WTC11 (cell line): ENCODE results near the gene GALM. TPM values are rescaled to one million over a fixed set of nuclear protein-coding genes. Genes with fewer than 3 reads are reported as not detected.

Source experiments
- ATAC-seq: fragments of 200-7000 bp; cut with Tn5 transposase; 2 replicates; pipeline ENCODE4 v1.10.0; 2021; ENCODE audit warnings: mild to moderate bottlenecking, moderate library complexity
- CTCF ChIA-PET: fragments of 300-600 bp; sonication (Branson Sonifier 250); formaldehyde crosslinking; loops from one replicate; lab custom pipeline; 2021; ENCODE audit warnings: antibody characterized with exemption; lab: Charles Lee
- POLR2A ChIA-PET: fragments of 350-600 bp; sonication (Branson Sonifier 250); formaldehyde crosslinking; loops from one replicate; lab custom pipeline; 2021; ENCODE audit warnings: antibody characterized with exemption; lab: Charles Lee
- DNase-seq: peaks from one replicate; pipeline ENCODE4 v3.0.0; 2021; ENCODE audit warnings: low spot score
- H3K27ac Mint-ChIP-seq: 2 replicates; pipeline ENCODE4 v1.8.0; 2021; ENCODE audit warnings: mixed read lengths
- H3K27me3 Mint-ChIP-seq: 2 replicates; pipeline ENCODE4 v1.8.0; 2021; ENCODE audit warnings: low read depth, mild to moderate bottlenecking, moderate library complexity, mixed read lengths
- H3K36me3 Mint-ChIP-seq: 2 replicates; pipeline ENCODE4 v1.8.0; 2021; ENCODE audit warnings: mixed read lengths
- H3K4me1 Mint-ChIP-seq: 2 replicates; pipeline ENCODE4 v1.8.0; 2022; ENCODE audit warnings: mixed read lengths
- H3K4me3 Mint-ChIP-seq: 2 replicates; pipeline ENCODE4 v1.8.0; 2021; ENCODE audit warnings: mild to moderate bottlenecking, moderate library complexity, mixed read lengths
- H3K9me3 Mint-ChIP-seq: 2 replicates; pipeline ENCODE4 v1.8.0; 2021; ENCODE audit warnings: mixed read lengths
- ELF4 ChIP-seq: sonication (generic); formaldehyde crosslinking; IDR thresholded peaks from 2 replicates; pipeline ENCODE4 v1.8.1; 2022; ENCODE audit warnings: low read depth, mild to moderate bottlenecking, moderate library complexity, missing genetic modification reagents
- FOXJ3 ChIP-seq: sonication (generic); formaldehyde crosslinking; IDR thresholded peaks from 2 replicates; pipeline ENCODE4 v1.9.0; 2021; ENCODE audit warnings: missing genetic modification reagents, mild to moderate bottlenecking, borderline replicate concordance
- HMGA2 ChIP-seq: fragments of 250-450 bp; sonication (Bioruptor Pico); IDR thresholded peaks from 2 replicates; pipeline ENCODE4 v1.4.0; 2021; ENCODE audit warnings: mild to moderate bottlenecking, moderate library complexity
- MXD4 ChIP-seq: fragments of 250-450 bp; sonication (Bioruptor Pico); IDR thresholded peaks from 2 replicates; pipeline ENCODE4 v1.8.0; 2021; ENCODE audit warnings: mild to moderate bottlenecking, moderate library complexity, borderline replicate concordance
- MYBL2 ChIP-seq: sonication (generic); formaldehyde crosslinking; IDR thresholded peaks from 2 replicates; pipeline ENCODE4 v1.8.1; 2023; ENCODE audit warnings: mild to moderate bottlenecking, moderate library complexity, missing genetic modification reagents
- NFE2L1 ChIP-seq: sonication (generic); formaldehyde crosslinking; IDR thresholded peaks from 2 replicates; pipeline ENCODE4 v1.8.1; 2023; ENCODE audit warnings: missing genetic modification reagents
- NR3C1 ChIP-seq: sonication (generic); formaldehyde crosslinking; conservative IDR thresholded peaks from 2 replicates; pipeline ENCODE4 v1.8.1; 2023; ENCODE audit warnings: low read depth, mild to moderate bottlenecking, missing genetic modification reagents
- PRRX2 ChIP-seq: fragments of 250-450 bp; sonication (Bioruptor Pico); IDR thresholded peaks from 2 replicates; pipeline ENCODE4 v1.8.0; 2021; ENCODE audit warnings: mild to moderate bottlenecking
- RELA ChIP-seq: sonication (generic); formaldehyde crosslinking; IDR thresholded peaks from 2 replicates; pipeline ENCODE4 v1.8.1; 2022; ENCODE audit warnings: missing genetic modification reagents, mild to moderate bottlenecking, borderline replicate concordance
- SMAD4 ChIP-seq: sonication (generic); formaldehyde crosslinking; IDR thresholded peaks from 2 replicates; pipeline ENCODE4 v1.8.0; 2022; ENCODE audit warnings: mild to moderate bottlenecking, missing genetic modification reagents
- SOX15 ChIP-seq: fragments of 250-450 bp; sonication (Bioruptor Pico); IDR thresholded peaks from 2 replicates; pipeline ENCODE4 v1.9.0; 2021; ENCODE audit warnings: mild to moderate bottlenecking
- ZNF317 ChIP-seq: sonication (generic); formaldehyde crosslinking; IDR thresholded peaks from 2 replicates; pipeline ENCODE4 v1.8.1; 2023; ENCODE audit warnings: low read depth, mild to moderate bottlenecking, moderate library complexity, missing genetic modification reagents, borderline replicate concordance
- total RNA-seq: library from RNA; stranded (reverse); gene quantifications from 3 replicates; pipeline ENCODE4 v1.2.3, GENCODE V29; 2021
- TF ChIP-seq, protein P1 (sequence below): fragments of 250-450 bp; sonication (Bioruptor Pico); IDR thresholded peaks from 2 replicates; pipeline ENCODE4 v1.9.0; 2021; ENCODE audit warnings: mild to moderate bottlenecking
- TF ChIP-seq, protein P2 (sequence below): sonication (generic); formaldehyde crosslinking; IDR thresholded peaks from 2 replicates; pipeline ENCODE4 v1.8.1; 2022; ENCODE audit warnings: low read depth, mild to moderate bottlenecking, moderate library complexity, missing genetic modification reagents, borderline replicate concordance
- TF ChIP-seq, protein P3 (sequence below): sonication (generic); formaldehyde crosslinking; IDR thresholded peaks from 2 replicates; pipeline ENCODE4 v1.8.1; 2023; ENCODE audit warnings: mild to moderate bottlenecking, missing genetic modification reagents, moderate library complexity
- TF ChIP-seq, protein P4 (sequence below): fragments of 250-450 bp; sonication (Bioruptor Pico); IDR thresholded peaks from 2 replicates; pipeline ENCODE4 v1.9.0; 2021; ENCODE audit warnings: mild to moderate bottlenecking
- TF ChIP-seq, protein P5 (sequence below): fragments of 250-450 bp; sonication (Bioruptor Pico); IDR thresholded peaks from 2 replicates; pipeline ENCODE4 v1.9.0; 2021; ENCODE audit warnings: moderate library complexity, mild to moderate bottlenecking, inconsistent platforms, borderline replicate concordance
- TF ChIP-seq, protein P6 (sequence below): sonication (generic); formaldehyde crosslinking; IDR thresholded peaks from 2 replicates; pipeline ENCODE4 v1.8.1; 2022; ENCODE audit warnings: low read depth, missing genetic modification reagents, borderline replicate concordance
- TF ChIP-seq, protein P7 (sequence below): sonication (generic); formaldehyde crosslinking; IDR thresholded peaks from 2 replicates; pipeline ENCODE4 v1.8.1; 2022; ENCODE audit warnings: missing genetic modification reagents, borderline replicate concordance
- TF ChIP-seq, protein P8 (sequence below): sonication (generic); formaldehyde crosslinking; conservative IDR thresholded peaks from 2 replicates; pipeline ENCODE4 v1.8.1; 2022; ENCODE audit warnings: mild to moderate bottlenecking, missing genetic modification reagents

Gene GALM
- total RNA-seq, 1 experiment from 2014 or later = 11.2 TPM

DNA sequence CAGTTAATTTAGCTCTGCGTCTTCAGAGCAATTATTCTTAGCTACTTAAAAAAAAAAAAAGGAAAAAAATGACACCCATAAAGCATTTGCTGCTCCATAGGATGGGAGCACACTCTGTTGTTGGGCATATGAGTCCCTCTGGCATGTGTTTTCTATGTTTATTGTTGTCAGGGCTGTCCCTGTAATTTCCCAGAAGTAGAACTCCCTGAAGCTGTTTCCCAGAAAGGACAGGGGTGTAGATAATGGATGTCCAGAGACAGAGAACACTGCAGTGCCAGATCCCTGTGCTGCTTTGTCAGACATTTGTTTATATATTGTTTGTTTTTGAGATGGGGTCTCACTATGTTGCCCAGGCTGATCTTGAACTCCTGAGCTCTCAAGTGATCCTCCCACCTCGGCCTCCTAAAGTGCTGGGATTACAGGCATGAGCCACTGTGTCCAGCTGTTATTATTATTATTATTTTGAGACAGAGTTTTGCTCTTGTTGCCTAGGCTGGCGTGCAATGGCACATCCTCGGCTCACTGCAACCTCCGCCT lies 32.6 kb downstream of the GALM start:
- Mint-ChIP-seq H3K27ac (no peak overlapping the region), H3K9me3 (no peaks in the 10 kb centered on the region), H3K4me1 (0 out of 2 replicates have a peak, but pooled peaks cover 3% of the 10 kb centered on the region), H3K4me3 (no peak overlapping the region), H3K36me3 (no peaks in the 10 kb centered on the region), H3K27me3 (no peaks in the 10 kb centered on the region)
- DNase-seq (no peak), ATAC-seq (no peak)
- TF ChIP-seq, protein P1, sequence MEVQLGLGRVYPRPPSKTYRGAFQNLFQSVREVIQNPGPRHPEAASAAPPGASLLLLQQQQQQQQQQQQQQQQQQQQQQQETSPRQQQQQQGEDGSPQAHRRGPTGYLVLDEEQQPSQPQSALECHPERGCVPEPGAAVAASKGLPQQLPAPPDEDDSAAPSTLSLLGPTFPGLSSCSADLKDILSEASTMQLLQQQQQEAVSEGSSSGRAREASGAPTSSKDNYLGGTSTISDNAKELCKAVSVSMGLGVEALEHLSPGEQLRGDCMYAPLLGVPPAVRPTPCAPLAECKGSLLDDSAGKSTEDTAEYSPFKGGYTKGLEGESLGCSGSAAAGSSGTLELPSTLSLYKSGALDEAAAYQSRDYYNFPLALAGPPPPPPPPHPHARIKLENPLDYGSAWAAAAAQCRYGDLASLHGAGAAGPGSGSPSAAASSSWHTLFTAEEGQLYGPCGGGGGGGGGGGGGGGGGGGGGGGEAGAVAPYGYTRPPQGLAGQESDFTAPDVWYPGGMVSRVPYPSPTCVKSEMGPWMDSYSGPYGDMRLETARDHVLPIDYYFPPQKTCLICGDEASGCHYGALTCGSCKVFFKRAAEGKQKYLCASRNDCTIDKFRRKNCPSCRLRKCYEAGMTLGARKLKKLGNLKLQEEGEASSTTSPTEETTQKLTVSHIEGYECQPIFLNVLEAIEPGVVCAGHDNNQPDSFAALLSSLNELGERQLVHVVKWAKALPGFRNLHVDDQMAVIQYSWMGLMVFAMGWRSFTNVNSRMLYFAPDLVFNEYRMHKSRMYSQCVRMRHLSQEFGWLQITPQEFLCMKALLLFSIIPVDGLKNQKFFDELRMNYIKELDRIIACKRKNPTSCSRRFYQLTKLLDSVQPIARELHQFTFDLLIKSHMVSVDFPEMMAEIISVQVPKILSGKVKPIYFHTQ (CRISPR knock-in tag) = no peak
- TF ChIP-seq, protein P2, sequence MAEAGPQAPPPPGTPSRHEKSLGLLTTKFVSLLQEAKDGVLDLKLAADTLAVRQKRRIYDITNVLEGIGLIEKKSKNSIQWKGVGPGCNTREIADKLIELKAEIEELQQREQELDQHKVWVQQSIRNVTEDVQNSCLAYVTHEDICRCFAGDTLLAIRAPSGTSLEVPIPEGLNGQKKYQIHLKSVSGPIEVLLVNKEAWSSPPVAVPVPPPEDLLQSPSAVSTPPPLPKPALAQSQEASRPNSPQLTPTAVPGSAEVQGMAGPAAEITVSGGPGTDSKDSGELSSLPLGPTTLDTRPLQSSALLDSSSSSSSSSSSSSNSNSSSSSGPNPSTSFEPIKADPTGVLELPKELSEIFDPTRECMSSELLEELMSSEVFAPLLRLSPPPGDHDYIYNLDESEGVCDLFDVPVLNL (CRISPR knock-in tag) = no peak
- TF ChIP-seq, protein P3, sequence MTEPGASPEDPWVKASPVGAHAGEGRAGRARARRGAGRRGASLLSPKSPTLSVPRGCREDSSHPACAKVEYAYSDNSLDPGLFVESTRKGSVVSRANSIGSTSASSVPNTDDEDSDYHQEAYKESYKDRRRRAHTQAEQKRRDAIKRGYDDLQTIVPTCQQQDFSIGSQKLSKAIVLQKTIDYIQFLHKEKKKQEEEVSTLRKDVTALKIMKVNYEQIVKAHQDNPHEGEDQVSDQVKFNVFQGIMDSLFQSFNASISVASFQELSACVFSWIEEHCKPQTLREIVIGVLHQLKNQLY (CRISPR knock-in tag) = no peak
- TF ChIP-seq MXD4 (CRISPR knock-in tag) (no peak), NR3C1 (CRISPR knock-in tag) (no peak), HMGA2 (no peak), NFE2L1 (CRISPR knock-in tag) (no peak), PRRX2 (CRISPR knock-in tag) (no peak), ZNF317 (CRISPR knock-in tag) (no peak), FOXJ3 (no peak), SOX15 (CRISPR knock-in tag) (no peak), MYBL2 (no peak), ELF4 (CRISPR knock-in tag) (no peak), RELA (CRISPR knock-in tag) (no peak), SMAD4 (no peak)
- TF ChIP-seq, protein P4, sequence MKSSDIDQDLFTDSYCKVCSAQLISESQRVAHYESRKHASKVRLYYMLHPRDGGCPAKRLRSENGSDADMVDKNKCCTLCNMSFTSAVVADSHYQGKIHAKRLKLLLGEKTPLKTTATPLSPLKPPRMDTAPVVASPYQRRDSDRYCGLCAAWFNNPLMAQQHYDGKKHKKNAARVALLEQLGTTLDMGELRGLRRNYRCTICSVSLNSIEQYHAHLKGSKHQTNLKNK (CRISPR knock-in tag) = no peak
- TF ChIP-seq, protein P5, sequence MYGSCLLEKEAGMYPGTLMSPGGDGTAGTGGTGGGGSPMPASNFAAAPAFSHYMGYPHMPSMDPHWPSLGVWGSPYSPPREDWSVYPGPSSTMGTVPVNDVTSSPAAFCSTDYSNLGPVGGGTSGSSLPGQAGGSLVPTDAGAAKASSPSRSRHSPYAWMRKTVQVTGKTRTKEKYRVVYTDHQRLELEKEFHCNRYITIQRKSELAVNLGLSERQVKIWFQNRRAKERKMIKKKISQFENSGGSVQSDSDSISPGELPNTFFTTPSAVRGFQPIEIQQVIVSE = no peak
- TF ChIP-seq, protein P6, sequence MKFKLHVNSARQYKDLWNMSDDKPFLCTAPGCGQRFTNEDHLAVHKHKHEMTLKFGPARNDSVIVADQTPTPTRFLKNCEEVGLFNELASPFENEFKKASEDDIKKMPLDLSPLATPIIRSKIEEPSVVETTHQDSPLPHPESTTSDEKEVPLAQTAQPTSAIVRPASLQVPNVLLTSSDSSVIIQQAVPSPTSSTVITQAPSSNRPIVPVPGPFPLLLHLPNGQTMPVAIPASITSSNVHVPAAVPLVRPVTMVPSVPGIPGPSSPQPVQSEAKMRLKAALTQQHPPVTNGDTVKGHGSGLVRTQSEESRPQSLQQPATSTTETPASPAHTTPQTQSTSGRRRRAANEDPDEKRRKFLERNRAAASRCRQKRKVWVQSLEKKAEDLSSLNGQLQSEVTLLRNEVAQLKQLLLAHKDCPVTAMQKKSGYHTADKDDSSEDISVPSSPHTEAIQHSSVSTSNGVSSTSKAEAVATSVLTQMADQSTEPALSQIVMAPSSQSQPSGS = no peak
- TF ChIP-seq, protein P7, sequence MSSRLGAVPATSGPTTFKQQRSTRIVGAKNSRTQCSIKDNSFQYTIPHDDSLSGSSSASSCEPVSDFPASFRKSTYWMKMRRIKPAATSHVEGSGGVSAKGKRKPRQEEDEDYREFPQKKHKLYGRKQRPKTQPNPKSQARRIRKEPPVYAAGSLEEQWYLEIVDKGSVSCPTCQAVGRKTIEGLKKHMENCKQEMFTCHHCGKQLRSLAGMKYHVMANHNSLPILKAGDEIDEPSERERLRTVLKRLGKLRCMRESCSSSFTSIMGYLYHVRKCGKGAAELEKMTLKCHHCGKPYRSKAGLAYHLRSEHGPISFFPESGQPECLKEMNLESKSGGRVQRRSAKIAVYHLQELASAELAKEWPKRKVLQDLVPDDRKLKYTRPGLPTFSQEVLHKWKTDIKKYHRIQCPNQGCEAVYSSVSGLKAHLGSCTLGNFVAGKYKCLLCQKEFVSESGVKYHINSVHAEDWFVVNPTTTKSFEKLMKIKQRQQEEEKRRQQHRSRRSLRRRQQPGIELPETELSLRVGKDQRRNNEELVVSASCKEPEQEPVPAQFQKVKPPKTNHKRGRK = no peak
- TF ChIP-seq, protein P8, sequence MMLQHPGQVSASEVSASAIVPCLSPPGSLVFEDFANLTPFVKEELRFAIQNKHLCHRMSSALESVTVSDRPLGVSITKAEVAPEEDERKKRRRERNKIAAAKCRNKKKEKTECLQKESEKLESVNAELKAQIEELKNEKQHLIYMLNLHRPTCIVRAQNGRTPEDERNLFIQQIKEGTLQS (CRISPR knock-in tag) = no peak
- CTCF ChIA-PET = interaction anchor here (0.6 to 1.8 kb wide), 4 partner anchors 28 to 883 kb away, joined by 3 to 9 read pairs (median 4); no protein-coding TSS in a partner anchor
- POLR2A ChIA-PET = no interaction called here
